Ishikawa (cell line): ENCODE data around the gene MANEAL.

Experiments
- CEBPB ChIP-seq: IDR thresholded peaks from 2 replicates; pipeline ENCODE4 v1.6.1; 2012
- CREB1 ChIP-seq: IDR thresholded peaks from 2 replicates; pipeline ENCODE4 v1.6.1; 2012; ENCODE audit warnings: low read depth
- EGR1 ChIP-seq: IDR thresholded peaks from 2 replicates; pipeline ENCODE4 v1.6.1; 2012
- EP300 ChIP-seq: IDR thresholded peaks from 2 replicates; pipeline ENCODE4 v1.6.1; 2012; ENCODE audit warnings: borderline replicate concordance
- FOXM1 ChIP-seq: IDR thresholded peaks from 2 replicates; pipeline ENCODE4 v1.6.1; 2012; ENCODE audit warnings: low read depth, borderline replicate concordance
- MAX ChIP-seq: IDR thresholded peaks from 2 replicates; pipeline ENCODE4 v1.6.1; 2012
- NFIC ChIP-seq: IDR thresholded peaks from 2 replicates; pipeline ENCODE4 v1.6.1; 2012
- RAD21 ChIP-seq: IDR thresholded peaks from 2 replicates; pipeline ENCODE4 v1.6.1; 2012; ENCODE audit warnings: low read depth
- REST ChIP-seq: IDR thresholded peaks from 2 replicates; pipeline ENCODE4 v1.6.1; 2012; ENCODE audit warnings: low read depth, mild to moderate bottlenecking
- TAF1 ChIP-seq: IDR thresholded peaks from 2 replicates; pipeline ENCODE4 v1.6.1; 2012; ENCODE audit warnings: low read depth, mild to moderate bottlenecking
- TCF12 ChIP-seq: IDR thresholded peaks from 2 replicates; pipeline ENCODE4 v1.6.1; 2012; ENCODE audit warnings: low read depth
- TEAD4 ChIP-seq: IDR thresholded peaks from 2 replicates; pipeline ENCODE4 v1.6.1; 2012
- USF1 ChIP-seq: IDR thresholded peaks from 2 replicates; pipeline ENCODE4 v1.6.1; 2012
- YY1 ChIP-seq: IDR thresholded peaks from 2 replicates; pipeline ENCODE4 v1.6.1; 2012; ENCODE audit warnings: low read depth
- ZBTB7A ChIP-seq: IDR thresholded peaks from 2 replicates; pipeline ENCODE4 v1.6.1; 2012; ENCODE audit warnings: low read depth

MANEAL gene

GRCh38 chr1:37841652-37842051 is 48.0 kb downstream of the MANEAL start:
- no peak for TF ChIP-seq EP300
- TF ChIP-seq CREB1 = no peak
- no peak for TF ChIP-seq TEAD4
- no peak for TF ChIP-seq ZBTB7A
- TF ChIP-seq MAX = no peak
- TF ChIP-seq USF1 = no peak
- TF ChIP-seq EGR1 = no peak
- TF ChIP-seq YY1 = no peak
- TF ChIP-seq CEBPB = no peak
- TF ChIP-seq TAF1 = no peak
- no peak for TF ChIP-seq TCF12
- TF ChIP-seq FOXM1 = no peak
- TF ChIP-seq REST = no peak

- TF ChIP-seq EGR1 (no peak), RAD21 (no peak), MAX (no peak), YY1 (no peak), TEAD4 (no peak)
These were observed 50.9 kb downstream of the MANEAL start for GRCh38 chr1:37844536-37844935.

- TF ChIP-seq MAX = no peak
- no peak for TF ChIP-seq TAF1
- no peak for TF ChIP-seq CEBPB
- no peak for TF ChIP-seq TCF12
- TF ChIP-seq YY1 = no peak
- TF ChIP-seq RAD21 = no peak
- TF ChIP-seq NFIC = no peak
- TF ChIP-seq TEAD4 = no peak
- no peak for TF ChIP-seq CREB1
- TF ChIP-seq EGR1 = no peak
These were observed 51.5 kb downstream of the MANEAL start for GRCh38 chr1:37845049-37845646.

GRCh38 chr1:37845786-37846185 is 52.1 kb downstream of the MANEAL start:
- TF ChIP-seq REST (no peak), TAF1 (no peak), ZBTB7A (no peak), TEAD4 (no peak), YY1 (no peak), EP300 (no peak), MAX (no peak), CREB1 (no peak), USF1 (no peak), RAD21 (no peak), TCF12 (no peak), NFIC (no peak), EGR1 (no peak), FOXM1 (no peak), CEBPB (no peak)

GRCh38 chr1:37846647-37847339 is 53.1 kb downstream of the MANEAL start:
- no peak for TF ChIP-seq TAF1
- no peak for TF ChIP-seq CEBPB
- no peak for TF ChIP-seq FOXM1
- TF ChIP-seq TEAD4 = no peak
- no peak for TF ChIP-seq CREB1
- no peak for TF ChIP-seq TCF12
- TF ChIP-seq YY1 = no peak
- TF ChIP-seq EGR1 = no peak
